Breast epithelium (tissue), 3 donors: ENCODE measurements around the gene FHIP2A.

ENCODE experiments used
- CTCF ChIP-seq, 3 donors: fragments of 450-650 bp; IDR thresholded peaks; one replicate each; pipeline ENCODE4 v1.5.1; 2016 to 2017; ENCODE audit warnings: antibody characterized with exemption in 3 of 3, mild to moderate bottlenecking in 3 of 3, moderate library complexity in 3 of 3
- POLR2A ChIP-seq: fragments of 450-650 bp; IDR thresholded peaks from one replicate; pipeline ENCODE4 v1.6.1; 2016; ENCODE audit warnings: antibody characterized with exemption, mild to moderate bottlenecking, moderate library complexity
- POLR2AphosphoS5 ChIP-seq, 3 donors: sonication (generic); formaldehyde crosslinking; IDR thresholded peaks; one replicate each; pipeline ENCODE4 v1.6.1; 2017; ENCODE audit warnings: antibody characterized with exemption in 3 of 3

- no peak for TF ChIP-seq POLR2A
- TF ChIP-seq CTCF (IDR thresholded peaks at IDR 0.05): no peak
- TF ChIP-seq POLR2AphosphoS5 (IDR thresholded peaks at IDR 0.05): no peak
Observed at GRCh38 chr10:114869520-114869892, 47.9 kb downstream of the FHIP2A start.
